IMR-90 (cell line): Measurements from ENCODE around the gene USPL1. TPM values are rescaled to one million over a fixed set of nuclear protein-coding genes. Genes with fewer than 3 reads are reported as not detected.

Experiments
- ATAC-seq: fragments of 200-7000 bp; cut with Tn5 transposase; 2 replicates; pipeline ENCODE4 v1.9.1; 2020; ENCODE audit warnings: low read depth, mild to moderate bottlenecking, moderate library complexity
- BruUV-seq: library from RNA; stranded (reverse); fragments of 400-500 nt; replicated peaks from 2 replicates; lab custom pipeline; 2021; lab: Mats Ljungman, UMichigan
- CTCF ChIA-PET: fragments of 300-600 bp; formaldehyde crosslinking; extraction: SDS; loops from one replicate; lab custom pipeline; 2021; ENCODE audit warnings: antibody characterized with exemption; lab: Yijun Ruan, JAX
- POLR2A ChIA-PET: fragments of 300-600 bp; sonication (Branson Sonifier 250); formaldehyde crosslinking; loops from one replicate; lab custom pipeline; 2022; ENCODE audit warnings: antibody characterized with exemption; ENCODE audit not compliant: unreplicated experiment; lab: Charles Lee
- DNase-seq: peaks from one replicate; pipeline ENCODE4 v3.0.0; 2013
- H2AFZ ChIP-seq: replicated peaks from 2 replicates; pipeline ENCODE3; 2013; ENCODE audit warnings: low read length, mild to moderate bottlenecking; ENCODE audit not compliant: poor library complexity
- H2AK5ac ChIP-seq: 2 replicates; pipeline ENCODE4 v1.6.1; 2013; ENCODE audit warnings: low read depth, low read length, inconsistent platforms
- H2AK9ac ChIP-seq: replicated peaks from 2 replicates; pipeline ENCODE3; 2013; ENCODE audit warnings: mild to moderate bottlenecking, low read depth, low read length, moderate library complexity; ENCODE audit not compliant: poor library complexity
- H2BK120ac ChIP-seq: 2 replicates; pipeline ENCODE4 v1.6.1; 2013; ENCODE audit warnings: low read depth, low read length, inconsistent platforms
- H2BK15ac ChIP-seq: 3 replicates; pipeline ENCODE4 v1.6.1; 2013; ENCODE audit warnings: low read depth, low read length, inconsistent platforms
- H2BK20ac ChIP-seq: 2 replicates; pipeline ENCODE4 v1.6.1; 2013; ENCODE audit warnings: low read depth, mild to moderate bottlenecking, inconsistent platforms, low read length, moderate library complexity
- H2BK5ac ChIP-seq: 2 replicates; pipeline ENCODE4 v1.6.1; 2013; ENCODE audit warnings: mild to moderate bottlenecking, low read depth, low read length, inconsistent platforms; ENCODE audit not compliant: poor library complexity, severe bottlenecking
- H3K14ac ChIP-seq: replicated peaks from 2 replicates; pipeline ENCODE4 v1.6.1; 2013; ENCODE audit warnings: low read depth, low read length, inconsistent platforms
- H3K18ac ChIP-seq: 2 replicates; pipeline ENCODE4 v1.6.1; 2013; ENCODE audit warnings: low read depth, low read length, control low read depth
- H3K23ac ChIP-seq: 2 replicates; pipeline ENCODE4 v1.6.1; 2013; ENCODE audit warnings: low read depth, low read length, inconsistent platforms
- H3K27ac ChIP-seq: 2 replicates; pipeline ENCODE4 v1.5.1; 2013; ENCODE audit warnings: mild to moderate bottlenecking, control low read depth, low read length; ENCODE audit not compliant: insufficient read depth
- H3K27me3 ChIP-seq: 2 replicates; pipeline ENCODE4 v1.6.1; 2013; ENCODE audit warnings: low read length; ENCODE audit not compliant: control insufficient read depth, insufficient read depth
- H3K36me3 ChIP-seq: 2 replicates; pipeline ENCODE4 v1.6.1; 2013; ENCODE audit warnings: low read length, mixed read lengths; ENCODE audit not compliant: control insufficient read depth, insufficient read depth
- H3K4ac ChIP-seq: 2 replicates; pipeline ENCODE4 v1.6.1; 2013; ENCODE audit warnings: low read depth, low read length, inconsistent platforms
- H3K4me1 ChIP-seq: 2 replicates; pipeline ENCODE4 v1.6.1; 2013; ENCODE audit warnings: low read length, mixed read lengths; ENCODE audit not compliant: control insufficient read depth, insufficient read depth
- H3K4me2 ChIP-seq: 2 replicates; pipeline ENCODE4 v1.6.1; 2013; ENCODE audit warnings: low read depth, mild to moderate bottlenecking, control low read depth, low read length, moderate library complexity
- H3K4me3 ChIP-seq: 2 replicates; pipeline ENCODE4 v1.5.1; 2013; ENCODE audit warnings: low read depth, mild to moderate bottlenecking, control low read depth, low read length, moderate library complexity; ENCODE audit not compliant: insufficient read depth
- H3K56ac ChIP-seq: 2 replicates; pipeline ENCODE4 v1.6.1; 2013; ENCODE audit warnings: low read length, inconsistent platforms; ENCODE audit not compliant: insufficient read depth; ENCODE audit errors: extremely low read depth
- H3K79me1 ChIP-seq, 2 experiments: 2 replicates each; pipeline ENCODE4 v1.6.1; 2013; ENCODE audit warnings: low read length in 2 of 2, inconsistent platforms in 1 of 2, low read depth in 1 of 2
- H3K9ac ChIP-seq: 2 replicates; pipeline ENCODE4 v1.6.1; 2013; ENCODE audit warnings: low read depth, low read length, control low read depth
- H3K9me1 ChIP-seq: 2 replicates; pipeline ENCODE4 v1.6.1; 2013; ENCODE audit warnings: low read length, inconsistent platforms; ENCODE audit not compliant: insufficient read depth
- H3K9me3 ChIP-seq: 2 replicates; pipeline ENCODE4 v1.6.1; 2013; ENCODE audit warnings: low read length; ENCODE audit not compliant: control insufficient read depth, insufficient read depth
- H4K20me1 ChIP-seq: 2 replicates; pipeline ENCODE4 v1.6.1; 2013; ENCODE audit warnings: low read length, inconsistent platforms; ENCODE audit not compliant: insufficient read depth
- H4K5ac ChIP-seq: 2 replicates; pipeline ENCODE4 v1.6.1; 2013; ENCODE audit warnings: mild to moderate bottlenecking, low read depth, low read length, control low read depth
- H4K8ac ChIP-seq, 2 experiments: 2 replicates each; pipeline ENCODE4 v1.6.1; 2013; ENCODE audit warnings: low read depth in 2 of 2, low read length in 2 of 2, control low read depth in 1 of 2, inconsistent platforms in 1 of 2
- H4K91ac ChIP-seq: 2 replicates; pipeline ENCODE4 v1.6.1; 2013; ENCODE audit warnings: low read depth, low read length, inconsistent platforms; ENCODE audit not compliant: insufficient read depth
- CEBPB ChIP-seq: IDR thresholded peaks from 2 replicates; pipeline ENCODE4 v1.6.1; 2012; ENCODE audit warnings: low read depth, low read length, improper control_type of control experiment
- MAFK ChIP-seq: IDR thresholded peaks from 2 replicates; pipeline ENCODE4 v1.6.1; 2012; ENCODE audit warnings: low read depth, low read length, improper control_type of control experiment
- WGBS, 2 experiments: methylation state at CpG; one replicate each; pipeline versions ENCODE4 v1.1.5 to v1.1.7; 2013; ENCODE audit warnings: missing lambda C conversion rate in 2 of 2; ENCODE audit not compliant: insufficient read length in 1 of 2; ENCODE audit errors: extremely low coverage in 2 of 2; 5-methylcytosine and 5-hydroxymethylcytosine counted together
- dilution Hi-C: fragments of 300-500 bp; cut with HindIII; formaldehyde crosslinking; loops from one replicate; pipeline ENCODE4 v1.14.3; 2018; ENCODE audit warnings: low sequenced_read_pairs; ENCODE audit not compliant: unreplicated experiment
- in situ Hi-C: fragments of 300-500 bp; cut with MboI; formaldehyde crosslinking; loops from 3 replicates; pipeline ENCODE4 v1.14.3; 2019; ENCODE audit warnings: low sequenced_read_pairs, inconsistent platforms, mixed read lengths
- intact Hi-C: fragments of 100-400 bp; cut with micrococcal nuclease; formaldehyde crosslinking; loops from 2 replicates; pipeline ENCODE4 v1.10.0; 2022
- polyA plus RNA-seq, 3 experiments: library from polyadenylated mRNA; depleted of rRNA; stranded (reverse); fragments of >200 nt; gene quantifications; 2 replicates each; pipeline ENCODE4 v1.2.3, GENCODE V29; 2012; ENCODE audit warnings: low replicate concordance in 1 of 3
- total RNA-seq: library from RNA; depleted of rRNA; stranded (reverse); fragments of >200 nt; gene quantifications from 2 replicates; pipeline ENCODE4 v1.2.3, GENCODE V29; 2012

Gene USPL1
- total and polyA plus RNA-seq, 2 of the 4 experiments (the other 2 are of a cell fraction), result 12.1 to 15.4 TPM

DNA sequence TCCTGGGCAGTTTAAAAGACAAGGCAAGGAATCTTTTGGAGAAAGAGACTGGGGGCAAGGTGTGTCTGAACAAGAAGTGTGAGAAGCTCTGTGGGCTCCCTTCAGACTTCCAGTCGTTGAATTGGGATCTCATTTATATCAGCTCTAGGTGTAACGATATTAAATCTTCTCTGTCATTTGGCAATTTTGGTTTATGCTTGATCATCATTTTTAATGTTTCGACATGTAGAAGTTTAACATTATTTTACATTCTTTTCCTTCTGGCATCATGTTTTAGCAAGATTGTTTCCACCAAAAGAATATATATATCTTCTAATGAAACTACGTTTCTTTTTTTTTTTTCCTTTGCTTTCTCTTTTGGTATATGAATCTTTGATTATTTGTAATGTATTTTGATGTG, 49.3 kb downstream of the USPL1 start:
- H3K9me3 ChIP-seq, result no peaks in the 10 kb centered on the region
- no TSS peak for BruUV-seq
- H2BK20ac ChIP-seq, result no peak overlapping the region
- no peak overlapping the region for H3K23ac ChIP-seq
- no peak overlapping the region for H3K4me3 ChIP-seq
- no peak overlapping the region for H3K27ac ChIP-seq
- H3K18ac ChIP-seq, result no peak overlapping the region
- no peak overlapping the region for H4K5ac ChIP-seq
- ATAC-seq, result no peak
- H2BK15ac ChIP-seq, result no peak overlapping the region
- no peaks in the 10 kb centered on the region for H3K79me1 ChIP-seq
- no peak overlapping the region for H4K8ac ChIP-seq
- no peak overlapping the region for H3K4me2 ChIP-seq
- no peaks in the 10 kb centered on the region for H4K20me1 ChIP-seq
- H2BK5ac ChIP-seq, result no peak overlapping the region
- TF ChIP-seq CEBPB, result no peak
- TF ChIP-seq MAFK, result peak; percentile 92
- no peak overlapping the region for H2AFZ ChIP-seq
- peaks cover 2% of the 10 kb centered on the region for H3K9me1 ChIP-seq
- intact Hi-C loops (no loop called here), dilution Hi-C loops (no loop called here), in situ Hi-C loops (no loop called here)
- no peak overlapping the region for H2BK120ac ChIP-seq
- no peak for DNase-seq
- ChIA-PET CTCF (no interaction called here), POLR2A (no interaction called here)
- no peak overlapping the region for H4K91ac ChIP-seq
- H3K4me1 ChIP-seq, result no peaks in the 10 kb centered on the region
- H3K36me3 ChIP-seq, result no peaks in the 10 kb centered on the region
- no peak overlapping the region for H3K9ac ChIP-seq
- WGBS, 2 experiments, result no CpG with 5 or more reads among the region's 4 CpGs
- no peak overlapping the region for H3K56ac ChIP-seq
- no peak overlapping the region for H3K4ac ChIP-seq
- no peak overlapping the region for H2AK9ac ChIP-seq
- no peak overlapping the region for H3K14ac ChIP-seq
- no peak overlapping the region for H2AK5ac ChIP-seq
- H3K27me3 ChIP-seq, result no peaks in the 10 kb centered on the region
